HK-2 (cell line): ENCODE results near the gene RDH16.
"Not testable (repeated sequence)": the region's sequence is repeated elsewhere in the genome, so short reads cannot be mapped to it uniquely, and the experiment has no call there.

Experiments used
- DNase-seq: peaks from one replicate; pipeline ENCODE4 v3.0.0-alpha.2; 2018; ENCODE audit not compliant: unreplicated experiment

RDH16 gene

DNA sequence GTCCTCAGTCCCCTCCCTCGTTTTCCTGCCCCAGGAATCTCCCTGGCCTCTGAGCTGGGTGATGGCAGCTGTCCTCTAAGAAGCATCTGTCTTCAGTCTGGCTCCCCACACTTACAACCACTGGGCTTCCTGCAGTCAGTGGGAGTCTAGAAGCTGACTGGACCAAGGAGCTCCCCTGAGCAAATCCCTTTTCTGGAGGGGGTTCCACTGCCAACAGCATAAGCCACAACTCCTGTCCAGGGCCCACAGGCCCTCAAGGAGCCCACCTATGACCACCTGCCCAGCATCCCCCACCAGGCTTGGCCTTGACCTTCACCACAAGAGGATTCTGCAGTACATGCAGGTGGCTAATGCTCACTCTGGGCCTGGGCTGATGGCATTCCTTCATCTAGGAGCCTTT lies 4.1 kb downstream of the RDH16 start:
- DNase-seq, result no peak

DNA sequence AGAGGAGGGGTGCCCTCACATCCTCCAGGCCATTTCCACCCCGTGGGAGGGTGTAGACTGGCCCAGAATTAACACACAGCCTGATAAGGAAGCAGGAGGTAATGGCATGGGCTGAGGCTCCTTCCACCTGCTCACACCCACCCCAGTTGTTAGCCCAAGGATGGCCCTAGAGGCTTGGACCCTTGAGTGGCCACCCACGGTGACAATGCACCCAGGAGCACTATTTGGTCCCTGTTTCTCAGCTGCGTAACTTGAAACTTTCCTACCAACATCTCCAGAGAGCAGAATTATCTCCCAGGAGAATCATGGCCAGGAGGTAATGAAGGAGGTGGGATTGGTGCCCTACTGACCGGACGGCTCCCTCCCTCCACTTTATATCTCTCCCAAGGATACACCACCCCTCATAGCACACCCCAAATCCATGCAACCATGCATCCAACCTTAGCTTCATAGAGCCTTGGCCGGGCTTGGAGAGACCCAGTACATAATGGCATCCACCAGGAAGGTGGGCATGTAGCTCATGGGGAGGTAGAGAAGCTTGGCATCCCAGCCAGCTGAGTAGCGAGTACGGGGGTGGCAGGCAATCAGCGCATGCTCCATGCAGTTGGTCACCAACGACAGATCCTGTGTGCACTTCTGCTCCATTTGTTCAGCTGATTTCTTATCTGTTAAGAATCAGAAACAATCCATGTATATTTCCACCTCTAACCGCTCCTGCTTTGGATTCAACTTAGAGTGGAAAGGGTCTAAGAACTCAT lies 5.6 kb downstream of the RDH16 start:
- DNase-seq, result no peak

DNA sequence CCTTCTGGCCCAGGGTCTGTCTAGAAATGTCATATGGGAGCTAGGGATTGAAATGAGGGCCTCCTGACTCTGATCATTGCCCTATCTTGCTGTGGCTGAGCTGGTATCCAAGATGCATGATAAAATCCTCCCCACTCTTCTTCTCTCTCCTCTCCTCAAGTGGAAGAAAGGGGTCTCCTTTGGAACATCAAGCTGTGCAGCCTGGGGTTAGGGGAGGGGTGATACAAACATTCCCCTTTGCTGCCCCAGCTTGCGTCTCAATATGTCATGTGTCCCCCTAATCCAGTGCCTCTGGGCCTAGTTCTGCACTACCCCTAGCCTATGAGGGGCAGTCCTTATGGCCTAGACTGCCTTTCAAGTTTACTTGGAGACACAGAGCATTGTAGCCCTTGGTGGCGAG lies 8.5 kb downstream of the RDH16 start:
- DNase-seq, result no peak

GRCh38 chr12:56948457-56948777 lies 9.0 kb downstream of the RDH16 start:
- no peak for DNase-seq

DNA sequence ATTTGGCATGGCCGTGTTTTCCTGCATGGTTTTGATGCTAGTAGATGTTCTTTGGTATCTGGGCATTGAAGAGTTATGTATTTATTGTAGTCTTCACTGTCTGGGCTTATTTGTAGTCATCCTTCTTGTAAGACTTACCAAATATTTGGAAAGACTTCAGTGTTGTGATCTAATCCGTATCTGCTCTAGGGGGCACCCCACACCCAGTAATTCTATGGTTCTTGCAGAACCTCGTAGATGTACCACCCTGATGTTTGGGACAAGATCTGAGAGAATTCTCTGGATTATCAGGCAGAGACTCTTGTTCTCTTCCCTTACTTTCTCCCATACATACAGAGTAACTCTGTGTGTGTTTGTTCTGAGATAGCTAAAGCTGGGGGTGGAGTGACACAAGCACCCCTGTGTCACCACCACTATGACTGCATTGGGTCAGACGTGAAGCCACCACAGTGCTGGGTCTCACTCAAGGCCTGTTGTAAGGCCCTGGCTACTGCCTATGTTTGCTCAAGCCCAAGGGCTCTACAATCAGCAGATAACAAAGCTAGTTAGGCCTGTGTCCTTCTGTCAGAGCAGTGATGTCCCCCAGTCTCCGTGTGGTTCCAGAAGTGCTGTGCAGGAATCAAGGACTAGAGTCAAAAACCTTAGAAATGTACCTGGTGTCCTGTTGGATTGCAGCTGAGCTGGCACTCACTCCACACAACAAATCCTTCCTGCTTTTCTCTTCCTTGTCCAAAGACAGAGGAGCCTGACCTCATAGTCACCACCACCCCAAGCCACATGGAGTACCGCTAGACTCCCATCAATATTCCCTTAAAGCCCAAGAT lies 9.6 kb downstream of the RDH16 start:
- no peak for DNase-seq

GRCh38 chr12:56943878-56944277 lies 13.5 kb downstream of the RDH16 start:
- DNase-seq, result no peak

- DNase-seq, result not testable (repeated sequence)
Observed at GRCh38 chr12:56943374-56943773, 14.0 kb downstream of the RDH16 start.

DNA sequence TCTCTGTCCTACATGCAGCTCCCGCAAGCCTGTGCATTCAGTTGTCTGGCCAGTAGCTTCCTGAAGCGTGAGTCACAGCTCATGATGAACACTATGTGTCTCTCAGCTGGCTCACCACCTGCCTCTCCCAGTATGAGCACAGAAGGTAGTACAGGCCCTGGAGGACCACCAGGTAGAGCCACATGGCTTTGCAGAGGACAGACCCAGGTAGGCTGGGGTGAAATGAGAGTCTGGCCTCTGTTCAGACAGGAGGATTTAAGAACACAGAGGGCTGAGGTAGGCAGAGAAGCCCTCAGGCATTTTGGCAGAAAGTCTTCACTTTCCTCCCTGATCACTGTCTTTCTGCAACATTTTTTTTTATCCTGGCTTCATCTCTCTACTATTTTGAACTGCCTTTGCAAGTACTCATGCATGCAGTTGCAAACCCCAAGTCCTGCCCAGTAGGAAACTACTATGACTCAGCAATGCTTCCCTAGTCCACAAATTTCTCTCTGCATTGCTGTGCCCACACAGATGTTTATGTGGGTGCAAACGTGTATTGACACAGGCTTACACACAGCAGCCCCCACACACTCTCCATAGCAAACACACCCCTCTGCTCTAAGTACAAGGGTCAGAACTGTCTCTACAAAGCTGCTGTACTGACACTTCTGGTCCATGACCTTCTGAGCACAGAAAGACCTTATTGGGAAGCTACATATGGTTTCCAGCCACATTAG lies 15.9 kb downstream of the RDH16 start:
- DNase-seq, result peak; percentile 25

GRCh38 chr12:56940942-56941298 lies 16.5 kb downstream of the RDH16 start:
- not testable (repeated sequence) for DNase-seq

- no peak for DNase-seq
Observed at GRCh38 chr12:56935752-56936151, 21.7 kb downstream of the RDH16 start.

DNA sequence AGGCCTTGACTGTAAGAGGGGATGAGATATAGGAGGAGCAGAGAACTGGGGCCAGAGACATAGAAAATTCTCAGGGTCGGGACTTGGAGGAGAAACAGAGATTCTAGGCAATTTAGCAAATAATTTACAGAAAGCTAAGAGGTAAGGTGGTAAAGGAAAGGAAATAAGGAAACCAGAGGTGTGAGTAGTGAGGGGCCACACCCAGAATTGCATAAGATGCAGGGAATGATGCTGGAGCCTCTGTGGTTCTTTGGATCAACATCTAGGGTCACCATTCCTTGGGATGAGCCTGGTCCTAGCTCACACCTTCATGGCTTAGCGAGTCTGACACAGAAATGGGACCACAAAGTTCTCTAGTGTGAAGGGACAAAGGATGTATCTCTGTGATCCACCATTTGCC lies 22.3 kb downstream of the RDH16 start:
- DNase-seq, result no peak

DNA sequence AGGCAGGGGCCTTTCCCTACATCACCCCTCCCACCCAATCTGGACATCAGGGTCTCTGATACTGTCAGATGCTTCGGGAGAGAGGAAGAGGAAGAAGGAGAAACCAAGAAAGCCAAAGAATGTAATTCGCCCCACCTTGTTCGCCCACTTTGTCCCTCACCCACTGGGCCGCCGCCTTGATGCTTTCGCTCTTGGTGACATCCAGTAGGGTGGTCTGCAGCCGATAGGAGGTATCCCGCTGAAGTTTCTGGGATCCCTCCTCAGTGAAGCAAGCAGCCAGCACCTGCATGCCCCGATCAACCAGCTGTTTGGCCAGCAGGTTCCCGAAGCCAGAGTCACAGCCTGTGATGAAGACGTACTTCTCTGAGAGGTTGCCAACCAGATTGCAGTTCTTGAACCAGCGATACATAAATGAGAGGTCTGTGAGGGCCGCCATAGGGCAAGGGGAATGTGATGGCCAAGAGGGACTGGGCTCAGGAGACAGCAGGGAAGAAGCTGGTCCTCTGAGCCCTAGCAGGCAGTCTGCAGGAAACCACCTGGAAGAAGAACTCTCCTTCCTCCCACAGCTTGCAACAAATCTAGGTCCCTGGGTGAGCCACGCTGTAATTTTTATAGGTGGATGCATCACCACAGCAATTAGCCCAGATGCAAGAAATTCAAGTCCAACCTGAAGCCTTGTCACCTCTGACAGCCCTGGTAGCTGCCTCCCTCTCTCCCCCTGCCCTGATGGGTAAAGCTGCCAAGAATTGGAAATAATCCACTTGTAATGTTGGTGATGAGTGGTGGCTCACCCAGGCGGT lies 23.4 kb downstream of the RDH16 start, which contains the start of gene SDR9C7:
SDR9C7 (minus strand) TSS at position 583 of the 800 bp plus-strand sequence; CDS start at position 436, 147 bp downstream.
- DNase-seq, result no peak

- no peak for DNase-seq
Observed at GRCh38 chr12:56932867-56933266, 24.5 kb downstream of the RDH16 start.

GRCh38 chr12:56932146-56932545 lies 25.3 kb downstream of the RDH16 start:
- DNase-seq, result no peak

DNA sequence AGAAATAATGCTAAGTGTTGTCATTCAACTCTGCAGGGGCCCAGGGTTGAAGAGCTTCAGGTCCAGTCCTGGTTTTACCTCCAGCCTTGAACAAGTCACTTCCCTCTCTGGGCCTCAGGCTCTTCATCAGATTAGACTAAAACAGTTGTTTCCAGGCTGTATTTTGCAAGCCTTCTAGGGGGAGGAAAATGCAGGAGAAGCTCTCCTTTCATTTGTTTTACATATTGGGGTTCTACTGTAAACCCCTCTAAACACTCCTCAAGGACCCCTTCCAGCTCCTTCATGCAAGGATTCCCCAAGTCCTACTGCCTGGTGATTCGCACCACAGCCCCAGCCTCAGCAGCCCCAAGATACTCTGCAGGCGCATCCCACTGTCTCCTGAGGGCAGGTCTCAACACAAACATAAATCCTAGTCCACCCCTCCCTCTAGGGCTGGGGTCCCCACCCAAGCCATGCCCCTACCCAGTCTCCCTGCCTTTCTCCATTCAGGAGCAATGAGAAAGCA lies 25.9 kb downstream of the RDH16 start:
- DNase-seq, result no peak

DNA sequence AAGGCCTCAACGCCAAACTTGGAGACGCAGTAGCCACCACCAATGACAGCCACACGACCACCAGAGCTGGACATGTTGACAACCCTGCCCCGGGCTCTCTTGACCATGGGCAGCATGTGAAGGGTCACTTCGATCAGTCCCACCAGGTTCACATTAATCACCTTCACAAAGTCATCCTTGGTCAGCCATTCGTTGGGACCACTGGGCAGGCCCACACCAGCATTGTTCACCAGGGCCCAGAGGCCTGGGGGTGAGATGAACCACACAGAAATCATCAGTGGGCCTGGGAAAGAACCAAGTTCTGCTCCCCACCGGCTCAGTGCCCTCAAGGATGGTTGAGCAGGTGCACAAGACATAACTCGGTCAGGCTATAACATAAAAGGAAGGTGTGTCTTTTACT lies 27.2 kb downstream of the RDH16 start:
- no peak for DNase-seq

GRCh38 chr12:56929780-56930179 lies 27.6 kb downstream of the RDH16 start:
- DNase-seq, result no peak

DNA sequence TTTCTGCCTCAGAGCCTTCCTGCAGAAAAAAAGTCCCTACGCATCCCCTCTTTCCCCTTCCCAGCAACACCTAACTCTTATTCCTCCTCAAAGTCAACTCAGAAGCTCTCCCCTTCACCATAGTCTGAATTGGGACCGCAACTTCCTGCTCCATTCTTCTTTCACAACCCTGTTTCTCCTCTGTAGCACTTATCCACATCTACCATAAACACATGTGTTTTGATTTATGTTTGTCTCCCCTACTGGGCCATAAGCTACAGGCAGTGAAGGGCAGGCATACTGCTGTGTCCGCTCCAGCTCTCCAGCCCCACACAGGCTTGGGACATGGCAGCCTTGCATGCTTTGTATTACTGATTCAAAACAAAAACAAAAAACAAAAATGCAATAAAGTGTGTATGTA lies 29.1 kb downstream of the RDH16 start:
- no peak for DNase-seq

DNA sequence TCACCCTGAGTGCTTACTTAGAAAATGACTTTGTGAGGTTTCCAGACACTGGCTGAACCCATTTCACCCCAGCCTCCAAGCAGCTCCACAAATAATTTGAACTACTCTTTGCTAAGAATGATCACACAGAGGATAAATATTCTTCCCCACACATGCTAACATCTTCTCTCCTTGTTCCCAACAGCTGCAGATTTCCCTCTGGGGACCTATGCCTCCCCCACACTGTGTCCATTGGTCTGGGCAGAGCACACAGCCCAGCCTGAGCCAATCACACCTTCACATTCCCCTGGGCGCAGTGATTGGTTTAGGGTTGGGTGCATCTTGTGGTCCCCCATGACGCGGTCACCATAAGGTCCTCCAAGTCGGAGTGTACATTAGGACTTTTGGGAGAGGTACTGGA lies 30.1 kb downstream of the RDH16 start:
- no peak for DNase-seq

GRCh38 chr12:56922031-56922430 lies 35.4 kb downstream of the RDH16 start:
- no peak for DNase-seq

GRCh38 chr12:56921346-56921745 lies 36.1 kb downstream of the RDH16 start:
- DNase-seq, result no peak

DNA sequence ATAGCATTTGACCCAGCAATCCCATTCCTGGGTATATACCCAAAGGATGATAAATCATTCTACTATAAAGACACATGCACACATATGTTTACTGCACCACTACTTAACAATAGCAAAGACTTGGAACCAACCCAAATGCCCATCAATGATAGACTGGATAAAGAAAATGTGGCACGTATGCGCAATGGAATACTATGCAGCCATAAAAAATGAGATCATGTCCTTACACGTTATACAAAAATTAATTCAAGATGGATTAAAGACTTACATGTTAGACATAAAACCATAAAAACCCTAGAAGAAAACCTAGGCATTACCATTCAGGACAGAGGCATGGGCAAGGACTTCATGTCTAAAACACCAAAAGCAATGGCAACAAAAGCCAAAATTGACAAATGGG lies 39.3 kb downstream of the RDH16 start:
- not testable (repeated sequence) for DNase-seq
